Retinal pigment epithelial cell (primary cell): Measurements from ENCODE around the gene EFCAB12.

Experiments
- DNase-seq: peaks from one replicate; pipeline ENCODE4 v3.0.0-alpha.2; 2010; ENCODE audit warnings: low read depth
- H3K4me3 ChIP-seq: 2 replicates; pipeline ENCODE4 v1.5.1; 2011; ENCODE audit warnings: mild to moderate bottlenecking, low read length, control low read depth, moderate library complexity
- CTCF ChIP-seq: conservative IDR thresholded peaks from 2 replicates; pipeline ENCODE4 v1.5.1; 2011; ENCODE audit warnings: low read depth, low read length, control low read depth, inconsistent platforms

Gene EFCAB12

GRCh38 chr3:129421236-129421883 lies 7.1 kb downstream of the EFCAB12 start:
- TF ChIP-seq CTCF: no peak
- H3K4me3 ChIP-seq: no peak overlapping the region
- no peak for DNase-seq

- DNase-seq: no peak
- TF ChIP-seq CTCF: no peak
- H3K4me3 ChIP-seq: no peak overlapping the region
These were observed 9.0 kb downstream of the EFCAB12 start for GRCh38 chr3:129419476-129419875.

- no peak for DNase-seq
- TF ChIP-seq CTCF: no peak
- no peak overlapping the region for H3K4me3 ChIP-seq
These were observed 10.1 kb downstream of the EFCAB12 start for GRCh38 chr3:129418041-129418973.

GRCh38 chr3:129417326-129417725 lies 11.1 kb downstream of the EFCAB12 start:
- no peak for DNase-seq
- no peak overlapping the region for H3K4me3 ChIP-seq
- no peak for TF ChIP-seq CTCF

- TF ChIP-seq CTCF: no peak
- H3K4me3 ChIP-seq: no peak overlapping the region
- DNase-seq: no peak
These were observed 12.0 kb downstream of the EFCAB12 start for GRCh38 chr3:129416415-129416814.

- no peak for DNase-seq
- TF ChIP-seq CTCF: no peak
- H3K4me3 ChIP-seq: no peak overlapping the region
These were observed 12.6 kb downstream of the EFCAB12 start for GRCh38 chr3:129415830-129416229.

GRCh38 chr3:129415378-129415777 lies 13.1 kb downstream of the EFCAB12 start:
- H3K4me3 ChIP-seq: no peak overlapping the region
- no peak for DNase-seq
- no peak for TF ChIP-seq CTCF
